GM23248 (cell line): ENCODE measurements around the gene TMEM123. TPM values are rescaled to one million over a fixed set of nuclear protein-coding genes. Genes with fewer than 3 reads are reported as not detected.

ENCODE experiments used
- DNase-seq: peaks from one replicate; pipeline ENCODE4 v3.0.0-alpha.2; 2015
- H2AFZ ChIP-seq: fragments of 200-600 bp; sonication (generic); 2 replicates; pipeline ENCODE4 v1.6.1; 2016; ENCODE audit warnings: antibody characterized with exemption
- H3F3A ChIP-seq: fragments of 200-600 bp; sonication (generic); 2 replicates; pipeline ENCODE4 v1.6.1; 2016; ENCODE audit warnings: mild to moderate bottlenecking, antibody characterized with exemption, mixed run types; ENCODE audit not compliant: insufficient read depth
- H3K27ac ChIP-seq: fragments of 200-600 bp; sonication (generic); 2 replicates; pipeline ENCODE4 v1.5.1; 2016; ENCODE audit warnings: mild to moderate bottlenecking
- H3K27me3 ChIP-seq: fragments of 200-600 bp; sonication (generic); replicated peaks from 2 replicates; pipeline ENCODE4 v1.6.1; 2016; ENCODE audit warnings: mild to moderate bottlenecking; ENCODE audit not compliant: insufficient read depth
- H3K36me3 ChIP-seq: fragments of 200-600 bp; sonication (generic); 2 replicates; pipeline ENCODE4 v1.6.1; 2016; ENCODE audit warnings: low read depth, mild to moderate bottlenecking
- H3K4me1 ChIP-seq: fragments of 200-600 bp; sonication (generic); 2 replicates; pipeline ENCODE4 v1.6.1; 2016; ENCODE audit warnings: mild to moderate bottlenecking; ENCODE audit not compliant: insufficient read depth
- H3K4me2 ChIP-seq: fragments of 200-600 bp; sonication (generic); one replicate; pipeline ENCODE4 v1.6.1; 2016; ENCODE audit warnings: mild to moderate bottlenecking; ENCODE audit not compliant: unreplicated experiment
- H3K4me3 ChIP-seq: fragments of 200-600 bp; sonication (generic); 2 replicates; pipeline ENCODE4 v1.5.1; 2016; ENCODE audit warnings: mild to moderate bottlenecking
- H3K79me2 ChIP-seq: fragments of 200-600 bp; sonication (generic); 2 replicates; pipeline ENCODE4 v1.6.1; 2016; ENCODE audit warnings: mild to moderate bottlenecking; ENCODE audit not compliant: insufficient read depth
- H3K9ac ChIP-seq: fragments of 200-600 bp; sonication (generic); 2 replicates; pipeline ENCODE4 v1.6.1; 2016; ENCODE audit warnings: mild to moderate bottlenecking
- H3K9me2 ChIP-seq: fragments of 200-600 bp; sonication (generic); 2 replicates; pipeline ENCODE4 v1.6.1; 2016; ENCODE audit warnings: mixed run types, mild to moderate bottlenecking, moderate library complexity; ENCODE audit not compliant: insufficient read depth
- H3K9me3 ChIP-seq: fragments of 200-600 bp; sonication (generic); one replicate; pipeline ENCODE4 v1.6.1; 2017; ENCODE audit warnings: low read depth
- H4K20me1 ChIP-seq: fragments of 200-600 bp; sonication (generic); 2 replicates; pipeline ENCODE4 v1.6.0; 2016; ENCODE audit not compliant: insufficient read depth
- EZH2 ChIP-seq: fragments of 200-600 bp; sonication (generic); IDR thresholded peaks from 2 replicates; pipeline ENCODE4 v1.6.1; 2018; ENCODE audit warnings: antibody characterized with exemption, mild to moderate bottlenecking; ENCODE audit not compliant: insufficient read depth, poor library complexity, severe bottlenecking
- EZH2phosphoT487 ChIP-seq: fragments of 200-600 bp; sonication (generic); IDR thresholded peaks from 2 replicates; pipeline ENCODE4 v1.6.1; 2018; ENCODE audit warnings: antibody characterized with exemption, moderate library complexity, mild to moderate bottlenecking, low read depth; ENCODE audit not compliant: insufficient read depth
- WGBS, 2 experiments: methylation state at CpG; one replicate each; pipeline ENCODE4 v1.1.6; 2015 to 2017; ENCODE audit warnings: low lambda C conversion rate in 2 of 2, low coverage in 1 of 2; ENCODE audit errors: missing lambda C conversion rate in 2 of 2; 5-methylcytosine and 5-hydroxymethylcytosine counted together
- in situ Hi-C: fragments of 300-500 bp; cut with MboI; formaldehyde crosslinking; loops from 2 replicates; pipeline ENCODE4 v1.15.0; 2020
- polyA plus RNA-seq: library from polyadenylated mRNA; unstranded; fragments of >200 nt; fragmentation: Nextera tagmentation; extraction: Ambion mirVana; gene quantifications from 2 replicates; pipeline ENCODE4 v1.2.1, GENCODE V29; 2016
- total RNA-seq: library from RNA; depleted of rRNA; stranded (reverse); fragments of >200 nt; shearing (Covaris generic); gene quantifications from 2 replicates; pipeline ENCODE4 v1.2.3, GENCODE V29; 2014

TMEM123 gene
- total and polyA plus RNA-seq, 2 experiments from 2014 or later, result 106 to 113 TPM

GRCh38 chr11:102421261-102421660 is 31.3 kb downstream of the TMEM123 start:
- DNase-seq, result no peak
- Histone ChIP-seq H3K9me3 (peaks cover 6% of the 10 kb centered on the region), H3K4me3 (no peak overlapping the region), H3K27me3 (no peaks in the 10 kb centered on the region), H3K9me2 (no peaks in the 10 kb centered on the region), H3K79me2 (peaks cover 53% of the 10 kb centered on the region), H3K4me1 (no peaks in the 10 kb centered on the region), H3K27ac (no peak overlapping the region), H3F3A (peaks cover 7% of the 10 kb centered on the region; the same call in 1 of the 2 replicates), H3K9ac (no peak overlapping the region), H2AFZ (no peak overlapping the region), H4K20me1 (0 out of 2 replicates have a peak, but pooled peaks cover 4% of the 10 kb centered on the region), H3K4me2 (no peak overlapping the region), H3K36me3 (no peaks in the 10 kb centered on the region; the same call in 1 of the 2 replicates)
- TF ChIP-seq EZH2, result no peak
- TF ChIP-seq EZH2phosphoT487, result no peak
- WGBS, 2 experiments, result 43 to 50% methylated on average over 3 of the region's 3 CpGs
- in situ Hi-C loops, result no loop called here

DNA sequence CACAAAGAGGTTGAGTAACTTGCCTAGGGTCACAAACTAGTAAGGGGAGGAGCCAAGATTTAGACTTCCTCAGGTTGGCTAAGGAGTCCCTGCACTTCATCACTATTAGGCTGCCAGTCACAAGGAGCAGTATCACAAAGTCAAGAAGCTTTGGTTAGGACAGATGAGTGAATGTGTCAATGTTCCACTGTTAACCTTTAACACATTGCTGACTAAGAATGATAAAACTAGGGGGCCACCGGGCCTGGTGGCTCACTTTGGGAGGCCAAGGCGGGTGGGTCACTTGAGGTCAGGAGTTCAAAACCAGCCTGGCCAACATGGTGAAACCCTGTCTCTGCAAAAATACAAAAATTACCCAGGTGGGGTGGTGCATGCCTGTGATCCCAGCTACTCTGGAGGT is 32.0 kb downstream of the TMEM123 start:
- Histone ChIP-seq H3K9me2 (no peaks in the 10 kb centered on the region), H3K4me3 (no peak overlapping the region), H3K9me3 (peaks cover 6% of the 10 kb centered on the region), H3K27me3 (no peaks in the 10 kb centered on the region), H3K79me2 (peaks cover 53% of the 10 kb centered on the region), H3F3A (peaks cover 7% of the 10 kb centered on the region; the same call in 1 of the 2 replicates), H3K27ac (no peak overlapping the region), H3K9ac (no peak overlapping the region), H3K4me2 (no peak overlapping the region), H2AFZ (no peak overlapping the region), H4K20me1 (0 out of 2 replicates have a peak, but pooled peaks cover under 1% of the 10 kb centered on the region), H3K4me1 (no peaks in the 10 kb centered on the region), H3K36me3 (no peaks in the 10 kb centered on the region; the same call in 1 of the 2 replicates)
- TF ChIP-seq EZH2, result no peak
- no peak for TF ChIP-seq EZH2phosphoT487
- DNase-seq, result no peak
- WGBS, 2 experiments, result 81 to 94% methylated on average over 2 of the region's 2 CpGs
- in situ Hi-C loops, result no loop called here

GRCh38 chr11:102419181-102419580 is 33.4 kb downstream of the TMEM123 start:
- no peak for TF ChIP-seq EZH2phosphoT487
- TF ChIP-seq EZH2, result no peak
- Histone ChIP-seq H3K27me3 (no peaks in the 10 kb centered on the region), H4K20me1 (peaks cover 4% of the 10 kb centered on the region; the same call in 1 of the 2 replicates), H3K4me3 (no peak overlapping the region), H3K36me3 (no peaks in the 10 kb centered on the region; the same call in 1 of the 2 replicates), H3K79me2 (peaks cover 61% of the 10 kb centered on the region), H3K4me2 (no peak overlapping the region), H2AFZ (no peak overlapping the region), H3K9me3 (peaks cover 6% of the 10 kb centered on the region), H3K4me1 (no peaks in the 10 kb centered on the region), H3K27ac (no peak overlapping the region), H3K9ac (no peak overlapping the region), H3K9me2 (no peaks in the 10 kb centered on the region), H3F3A (peaks cover 7% of the 10 kb centered on the region; the same call in 1 of the 2 replicates)
- in situ Hi-C loops, result no loop called here
- no peak for DNase-seq
- 97 to 98% methylated on average over 3 of the region's 3 CpGs for WGBS, 2 experiments

DNA sequence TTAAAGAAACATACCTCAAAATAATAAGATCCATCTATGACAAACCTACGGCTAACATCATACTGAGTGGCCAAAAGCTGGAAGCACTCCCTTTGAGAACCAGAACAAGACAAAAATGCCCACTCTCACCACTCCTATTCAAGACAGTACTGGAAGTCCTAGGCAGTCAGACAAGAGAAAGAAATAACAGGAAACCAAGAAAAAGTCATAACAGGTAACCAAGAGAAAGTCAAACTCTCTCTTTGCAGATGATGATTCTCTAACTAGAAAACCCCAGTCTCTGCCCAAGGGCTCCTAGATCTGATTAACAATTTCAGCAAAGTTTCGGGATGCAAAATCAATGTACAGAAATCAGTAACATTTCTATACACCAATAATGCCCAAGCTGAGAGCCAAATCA is 35.6 kb downstream of the TMEM123 start:
- DNase-seq, result no peak

More for the DNA sequence above, 35.6 kb downstream of the TMEM123 start:
- no peaks in the 10 kb centered on the region for H3K9me2 ChIP-seq
- peaks cover 4% of the 10 kb centered on the region; the same call in 1 of the 2 replicates for H4K20me1 ChIP-seq
- TF ChIP-seq EZH2 (no peak), EZH2phosphoT487 (no peak)
- no peaks in the 10 kb centered on the region for H3K27me3 ChIP-seq
- in situ Hi-C loops, result no loop called here
- H3K4me1 ChIP-seq, result no peaks in the 10 kb centered on the region
- peaks cover 78% of the 10 kb centered on the region for H3K79me2 ChIP-seq
- no peak overlapping the region for H3K9ac ChIP-seq
- peaks cover 7% of the 10 kb centered on the region; the same call in 1 of the 2 replicates for H3F3A ChIP-seq
- no peak overlapping the region for H2AFZ ChIP-seq
- peaks cover 6% of the 10 kb centered on the region for H3K9me3 ChIP-seq
- no peak overlapping the region for H3K27ac ChIP-seq
- H3K4me2 ChIP-seq, result no peak overlapping the region
- H3K4me3 ChIP-seq, result no peak overlapping the region
- no peaks in the 10 kb centered on the region; the same call in 1 of the 2 replicates for H3K36me3 ChIP-seq
- WGBS, 2 experiments, result 95% methylated on average over 2 of the region's 2 CpGs
